H1 (cell line): ENCODE data around the gene SLC52A1. TPM values are rescaled to one million over a fixed set of nuclear protein-coding genes. Genes with fewer than 3 reads are reported as not detected.

Experiments used
- POLR2AphosphoS5 ChIP-seq: IDR thresholded peaks from 2 replicates; pipeline ENCODE4 v1.6.1; 2011; ENCODE audit warnings: low read depth, low read length
- POU5F1 ChIP-seq: IDR thresholded peaks from 2 replicates; pipeline ENCODE4 v1.6.1; 2011; ENCODE audit warnings: low read depth, mild to moderate bottlenecking, low read length, moderate library complexity
- RNF2 ChIP-seq: fragments of 200-900, 300-1000 bp; sonication (generic); IDR thresholded peaks from 2 replicates; pipeline ENCODE4 v1.7.1; 2016; ENCODE audit warnings: borderline replicate concordance, low read depth, mild to moderate bottlenecking, antibody characterized with exemption, low read length; ENCODE audit not compliant: poor library complexity, severe bottlenecking; ENCODE audit errors: missing control alignments
- SAP30 ChIP-seq: fragments of 300-600 bp; sonication (generic); IDR thresholded peaks from 2 replicates; pipeline ENCODE4 v1.7.1; 2012; ENCODE audit warnings: low read length, moderate library complexity, mild to moderate bottlenecking, inconsistent platforms; ENCODE audit not compliant: insufficient read depth, insufficient replicate concordance
- SIN3A ChIP-seq, 2 experiments: IDR thresholded peaks in 1 of 2; conservative IDR thresholded peaks in 1 of 2; 2 replicates each; pipeline ENCODE4 v1.6.1; 2011 to 2012; ENCODE audit warnings: low read length in 2 of 2, improper control_type of control experiment in 1 of 2, low read depth in 1 of 2, mild to moderate bottlenecking in 1 of 2
- SUZ12 ChIP-seq: fragments of 200-600 bp; sonication (generic); IDR thresholded peaks from 2 replicates; pipeline ENCODE4 v1.6.1; 2012; ENCODE audit warnings: mild to moderate bottlenecking, inconsistent platforms, low read length, moderate library complexity, mixed read lengths
- polyA plus RNA-seq, 7 experiments: library from polyadenylated mRNA; depleted of rRNA in 3 of 7; stranded (reverse) in 5 of 7; unstranded in 2 of 7; fragments of >200 nt in 5 of 7; fragments of 200-250 nt in 2 of 7; gene quantifications; 1 replicate in 5 of 7; 2 replicates in 1 of 7; 4 replicates in 1 of 7; pipeline versions ENCODE4 v1.2.1 to v1.2.3, GENCODE V29; 2011 to 2013; ENCODE audit warnings: missing spikeins in 2 of 7, mixed read lengths in 2 of 7
- total RNA-seq: library from RNA; stranded (reverse); fragmentation: NEBNext Ultra II Directional; extraction: Animal tissue kit (Norgen Biotek cat#: 25700); gene quantifications from 2 replicates; pipeline ENCODE4 v1.2.1, GENCODE V29; 2021

SLC52A1 gene
- total and polyA plus RNA-seq, 2 of the 8 experiments (the other 6 are each of a cell fraction or from before 2014, with no cell fraction given): 0.61 to 0.67 TPM

- TF ChIP-seq SUZ12: no peak
- TF ChIP-seq SAP30: no peak
- no peak for TF ChIP-seq RNF2
- TF ChIP-seq POLR2AphosphoS5: no peak
- no peak for TF ChIP-seq SIN3A (conservative IDR thresholded peaks at IDR 0.05 in 1 of 2, IDR thresholded peaks at IDR 0.05 in 1 of 2; ENCODE audit: low read depth in 1 of 2, low read length in 2 of 2)
- TF ChIP-seq POU5F1: no peak
These were observed 7.2 kb upstream of the SLC52A1 start (continued) for GRCh38 chr17:5042157-5043022.
